ENCODE data around the gene TCP1.
"Not testable (repeated sequence)": the region's sequence is repeated elsewhere in the genome, so short reads cannot be mapped to it uniquely, and the experiment has no call there.

The TCP1 gene

DNA sequence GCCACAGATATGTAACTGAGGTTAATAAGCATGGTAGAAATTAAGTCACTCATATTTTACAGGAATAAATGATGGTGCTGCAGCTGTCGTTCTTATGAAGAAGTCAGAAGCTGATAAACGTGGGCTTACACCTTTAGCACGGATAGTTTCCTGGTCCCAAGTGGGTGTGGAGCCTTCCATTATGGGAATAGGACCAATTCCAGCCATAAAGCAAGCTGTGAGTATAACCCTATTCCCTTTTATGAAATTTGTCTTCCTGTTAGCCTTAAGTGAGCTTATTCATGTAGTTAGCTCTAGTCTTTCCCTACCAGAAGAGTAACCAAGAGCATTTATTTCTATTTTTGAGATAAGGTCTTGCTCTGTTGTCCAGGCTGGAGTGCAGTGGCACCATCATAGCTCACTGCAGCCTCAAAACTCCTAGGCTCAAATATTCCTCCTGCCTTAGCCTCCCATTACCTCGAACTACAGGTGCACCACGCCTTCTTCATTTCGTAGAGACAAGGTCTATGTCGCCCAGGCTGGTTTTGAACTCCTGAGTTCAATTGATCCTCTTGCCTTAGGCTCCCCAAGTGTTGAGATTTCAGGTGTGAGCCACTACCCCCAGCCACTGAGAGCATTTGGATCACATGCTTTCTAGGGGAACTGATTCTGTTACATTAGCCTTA lies 12.0 kb downstream of the TCP1 start:
- DNase-seq (ENCODE audit: low spot score), result no peak

DNA sequence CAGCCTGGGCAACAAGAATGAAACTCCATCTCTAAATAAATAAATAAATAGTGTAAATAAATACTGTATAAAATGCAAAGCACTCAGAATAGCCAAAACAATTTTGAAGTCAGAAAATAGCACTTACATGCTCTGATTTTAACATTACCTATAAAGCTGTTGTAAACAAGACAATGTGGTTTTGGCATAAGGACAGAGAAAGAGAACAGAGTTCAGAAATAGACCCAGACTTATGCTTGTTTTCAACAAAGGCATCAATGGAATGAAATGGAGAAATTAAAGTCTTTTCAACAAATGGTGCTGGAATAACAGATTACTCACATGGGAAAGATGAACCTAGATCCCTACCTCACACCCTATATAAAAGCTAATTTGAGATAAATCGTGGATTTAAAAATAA lies 17.2 kb downstream of the TCP1 start:
- DNase-seq (ENCODE audit: low spot score), result no peak

DNA sequence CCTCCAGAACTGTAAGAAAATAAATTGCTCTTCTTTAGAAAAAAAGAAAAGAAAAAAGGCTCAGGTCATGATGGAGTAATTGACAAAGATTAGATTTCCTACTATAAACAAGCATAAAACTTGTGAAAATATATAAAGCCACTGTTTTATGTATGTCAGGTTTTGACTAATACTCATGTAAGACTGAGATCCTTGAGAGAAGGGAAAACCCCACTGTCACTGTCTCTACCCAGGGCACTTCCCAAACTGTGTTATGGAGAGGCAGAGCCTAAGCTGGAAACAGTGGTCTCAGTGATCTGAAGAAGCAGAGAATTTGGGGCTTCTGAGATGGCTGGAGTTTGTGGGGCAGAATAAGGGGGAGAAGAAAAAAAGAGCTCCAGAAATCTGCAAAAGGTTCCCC lies 19.9 kb downstream of the TCP1 start:
- DNase-seq (ENCODE audit: low spot score), result no peak

DNA sequence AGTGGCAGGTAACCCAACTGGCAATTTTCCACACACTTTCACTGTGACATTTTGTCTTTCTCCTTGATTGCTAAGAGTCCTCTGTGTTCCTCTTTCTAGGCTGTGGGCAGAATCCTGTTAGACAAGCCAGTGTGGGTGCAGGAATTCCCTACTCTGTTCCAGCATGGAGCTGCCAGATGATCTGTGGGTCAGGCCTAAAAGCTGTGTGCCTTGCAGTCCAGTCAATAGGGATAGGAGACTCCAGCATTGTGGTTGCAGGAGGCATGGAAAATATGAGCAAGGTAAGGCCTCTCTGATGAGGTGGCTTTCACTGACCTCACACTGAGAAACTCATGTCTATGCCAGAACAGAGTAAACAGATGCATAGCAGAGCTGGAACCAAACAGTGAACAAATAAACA lies 22.5 kb downstream of the TCP1 start:
- DNase-seq (ENCODE audit: low spot score), result no peak

DNA sequence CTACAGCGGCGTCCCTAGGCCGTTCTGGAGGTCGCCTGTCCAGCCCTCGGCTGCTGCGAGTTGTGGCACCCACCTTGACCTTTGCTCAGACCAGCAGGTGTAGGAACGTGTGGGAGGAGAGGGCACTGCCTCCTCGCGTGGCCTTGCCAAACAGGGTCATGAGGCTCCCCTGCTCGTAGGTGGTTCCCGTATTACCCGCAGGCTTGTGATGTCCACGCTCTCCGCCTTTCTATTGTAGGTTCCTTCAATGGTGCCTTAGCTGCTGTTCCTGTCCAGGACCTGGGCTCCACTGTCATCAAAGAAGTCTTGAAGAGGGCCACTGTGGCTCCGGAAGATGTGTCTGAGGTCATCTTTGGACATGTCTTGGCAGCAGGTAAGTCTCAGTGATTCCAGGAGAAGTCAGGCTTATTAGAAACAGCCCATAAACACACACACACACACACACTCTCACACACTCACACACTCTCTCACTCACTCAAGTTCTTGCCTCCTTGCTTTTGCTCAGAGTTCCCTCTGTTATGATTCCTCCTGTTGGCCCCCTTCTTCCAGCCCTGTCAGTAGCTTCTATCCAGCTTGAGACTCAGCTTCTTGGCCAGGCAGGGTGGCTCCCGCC lies 26.6 kb downstream of the TCP1 start:
- DNase-seq (ENCODE audit: low spot score), result peak; percentile 17

DNA sequence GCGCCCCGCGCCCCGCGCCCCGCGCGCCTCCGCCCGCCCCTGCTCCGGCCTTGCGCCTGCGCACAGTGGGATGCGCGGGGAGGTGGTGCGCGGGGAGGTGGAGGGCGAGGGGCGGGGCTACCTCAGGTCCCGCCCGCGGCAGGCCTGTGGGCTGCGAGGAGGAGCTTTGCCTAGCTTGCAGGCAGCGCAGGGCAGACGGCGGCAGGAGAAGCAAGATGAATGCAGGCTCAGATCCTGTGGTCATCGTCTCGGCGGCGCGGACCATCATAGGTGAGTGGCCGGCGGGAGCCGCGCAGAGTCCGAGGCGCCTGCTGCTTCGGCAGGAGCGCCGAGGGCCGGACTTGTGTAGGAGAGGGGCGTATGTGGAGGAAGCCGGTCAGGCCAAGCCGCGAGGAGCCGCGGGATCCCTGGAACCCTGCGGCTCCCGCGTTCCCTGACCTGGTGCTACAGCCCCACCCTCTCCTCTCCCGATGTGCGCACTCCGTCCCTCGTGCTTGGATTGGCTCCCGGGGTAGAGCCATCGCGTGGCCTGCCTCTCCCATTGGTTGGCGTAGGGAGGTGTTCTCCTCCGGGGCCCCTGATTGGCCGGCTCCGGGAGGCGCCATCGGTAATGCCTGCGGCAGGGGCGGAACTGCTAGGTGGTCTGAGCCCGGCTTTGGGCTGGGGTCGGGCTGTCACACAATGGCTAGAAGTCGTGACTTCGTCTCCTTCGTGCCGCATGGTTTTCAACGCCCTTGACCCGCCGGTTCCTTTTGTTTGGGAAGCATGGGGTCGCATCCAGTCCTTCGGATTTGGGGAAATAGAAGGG lies 27.3 kb downstream of the TCP1 start, which contains the start of gene ACAT2:
Gene ACAT2 (plus strand): TSS at position 173 of the 808 bp plus-strand sequence. CDS start 43 bp downstream, at position 216.
- peak; percentile 93 for DNase-seq (ENCODE audit: low spot score)

DNA sequence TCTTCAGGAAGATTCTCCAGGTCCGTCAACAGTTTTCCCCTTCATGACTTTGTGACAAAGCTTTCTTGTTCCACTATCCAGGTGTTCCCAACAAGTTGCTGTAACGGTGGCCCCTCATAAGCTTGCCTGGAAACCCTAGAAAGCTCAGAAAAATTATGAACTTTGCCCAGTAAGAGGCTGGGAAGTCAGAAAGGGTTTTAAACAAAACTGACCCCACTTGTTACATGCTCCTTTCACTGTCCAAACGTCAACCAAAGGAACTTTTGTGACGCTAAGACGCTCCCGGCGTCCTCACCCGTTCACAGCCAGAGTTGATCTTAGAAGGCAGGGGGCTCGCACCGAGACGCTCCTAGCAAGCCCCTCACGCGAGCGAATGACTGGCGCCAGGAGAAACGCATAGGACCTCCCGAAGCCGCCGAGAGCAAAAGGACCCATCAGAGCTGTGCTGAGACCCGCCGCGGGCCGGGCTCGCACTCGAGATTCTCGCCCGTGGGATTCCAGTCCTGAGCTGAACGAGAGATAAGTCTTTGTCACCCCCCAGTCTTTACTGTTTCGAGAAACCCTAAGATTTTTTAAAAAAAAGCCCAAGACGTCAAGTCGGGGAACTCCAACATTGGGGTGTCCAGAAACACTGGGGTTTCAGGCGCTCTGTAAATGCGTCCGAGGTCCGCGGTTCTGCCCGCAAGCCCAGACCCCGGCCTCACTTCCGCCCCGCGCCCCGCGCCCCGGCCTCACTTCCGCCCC lies 28.1 kb downstream of the TCP1 start:
- DNase-seq (ENCODE audit: low spot score), result peak; percentile 2

DNA sequence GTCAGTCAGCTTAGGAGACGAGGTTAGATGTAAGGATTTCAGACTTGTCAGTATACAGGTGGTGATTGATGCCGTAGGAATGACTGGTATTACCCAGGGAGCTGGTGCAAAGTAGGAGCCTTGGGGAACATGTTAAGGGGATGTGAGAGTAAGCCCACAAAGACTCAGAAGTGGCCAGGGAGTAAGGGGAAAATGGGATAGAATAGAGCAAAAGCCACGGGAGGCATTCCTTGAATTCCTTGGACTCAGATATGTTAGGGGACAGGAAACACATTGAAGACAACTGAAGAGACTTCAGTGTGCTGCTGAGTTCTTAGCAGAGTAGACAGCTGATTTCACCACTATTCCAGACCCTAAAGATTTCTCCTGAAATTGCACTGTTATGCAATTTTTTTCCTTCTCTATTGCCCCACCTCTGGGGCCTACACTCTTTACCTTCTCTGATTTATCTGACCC lies 28.8 kb downstream of the TCP1 start:
- DNase-seq (ENCODE audit: low spot score), result no peak

DNA sequence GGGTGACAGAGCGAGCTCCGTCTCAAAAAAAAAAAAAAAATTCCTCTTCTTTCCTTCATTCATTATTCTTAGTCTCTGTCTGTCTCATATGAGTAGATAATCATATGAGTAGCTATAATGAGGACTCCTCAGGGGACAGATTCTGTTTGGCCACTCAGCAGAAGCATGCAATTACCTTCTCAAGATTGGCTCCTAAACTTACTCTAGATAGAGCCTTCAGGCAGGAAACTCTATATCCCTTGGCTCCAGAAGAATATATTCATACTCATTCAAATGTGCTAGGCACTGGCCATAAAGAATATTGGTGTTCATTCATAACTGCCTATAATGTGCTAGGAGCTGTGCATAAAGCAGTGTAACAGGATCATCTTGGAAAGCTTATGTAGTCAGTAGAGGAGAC lies 29.8 kb downstream of the TCP1 start:
- DNase-seq (ENCODE audit: low spot score), result no peak

DNA sequence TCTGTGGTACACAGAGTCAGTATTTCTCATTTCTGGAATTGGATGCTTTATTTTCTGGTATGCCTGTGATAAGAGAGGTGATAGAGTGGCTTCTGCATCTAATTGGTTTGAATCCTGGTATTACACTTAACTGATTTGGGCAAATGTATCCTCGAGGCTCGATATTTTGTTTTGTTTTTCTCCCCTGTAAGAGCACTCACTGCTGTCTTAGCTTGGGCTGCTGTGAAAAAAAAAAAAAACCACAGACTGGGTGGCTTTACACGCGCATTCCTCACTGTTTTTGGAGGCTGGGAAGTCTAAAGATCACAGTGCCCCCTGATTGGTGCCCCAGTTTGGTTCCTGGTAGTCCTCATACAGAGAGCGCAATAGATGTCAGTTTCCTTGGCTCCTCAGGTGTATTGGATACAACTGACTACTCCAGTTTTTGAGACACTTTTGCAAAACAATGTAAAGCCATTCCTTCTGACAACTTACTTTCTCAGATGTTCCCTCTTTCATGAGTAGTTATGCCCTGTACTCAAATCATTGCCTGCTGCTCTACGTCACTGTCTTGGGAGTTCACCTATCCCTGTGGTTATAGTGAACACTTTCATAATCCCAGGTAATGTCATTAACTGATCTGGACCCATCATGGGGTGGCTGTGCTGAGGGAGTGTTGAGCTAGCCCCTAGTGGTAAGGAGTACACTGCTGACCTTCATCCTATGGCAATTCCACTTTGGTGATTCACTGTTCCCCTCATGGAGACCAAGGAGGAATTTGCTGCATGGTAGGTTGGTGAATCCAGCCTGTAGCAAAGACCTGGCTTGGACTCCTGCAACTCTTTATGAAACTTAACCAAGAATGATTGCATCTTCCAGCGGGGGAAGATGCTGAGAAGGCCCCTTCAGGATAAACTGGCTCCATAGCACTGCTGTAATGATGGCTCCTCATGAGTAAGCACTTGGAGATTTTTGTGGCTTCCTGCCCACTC lies 31.1 kb downstream of the TCP1 start:
- DNase-seq (ENCODE audit: low spot score), result no peak

DNA sequence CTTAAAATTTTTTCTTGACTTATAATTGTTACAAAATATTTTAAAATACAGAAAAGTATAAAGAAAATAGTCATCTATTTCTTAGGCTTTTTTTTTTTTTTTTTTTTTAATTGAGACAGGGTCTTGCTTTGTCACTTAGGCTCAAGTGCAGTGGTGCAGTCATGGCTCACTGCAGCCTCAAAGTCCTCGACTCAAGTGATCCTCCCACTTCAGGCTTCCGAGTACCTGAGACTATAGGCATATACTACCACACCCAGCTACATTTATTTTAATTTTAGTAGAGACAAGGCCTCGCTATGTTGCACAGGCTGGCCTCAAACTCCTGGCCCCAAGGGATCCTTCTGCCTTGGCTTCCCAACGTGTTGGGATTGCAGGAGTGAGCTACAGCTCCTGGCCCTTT lies 32.9 kb downstream of the TCP1 start:
- DNase-seq (ENCODE audit: low spot score), result no peak

DNA sequence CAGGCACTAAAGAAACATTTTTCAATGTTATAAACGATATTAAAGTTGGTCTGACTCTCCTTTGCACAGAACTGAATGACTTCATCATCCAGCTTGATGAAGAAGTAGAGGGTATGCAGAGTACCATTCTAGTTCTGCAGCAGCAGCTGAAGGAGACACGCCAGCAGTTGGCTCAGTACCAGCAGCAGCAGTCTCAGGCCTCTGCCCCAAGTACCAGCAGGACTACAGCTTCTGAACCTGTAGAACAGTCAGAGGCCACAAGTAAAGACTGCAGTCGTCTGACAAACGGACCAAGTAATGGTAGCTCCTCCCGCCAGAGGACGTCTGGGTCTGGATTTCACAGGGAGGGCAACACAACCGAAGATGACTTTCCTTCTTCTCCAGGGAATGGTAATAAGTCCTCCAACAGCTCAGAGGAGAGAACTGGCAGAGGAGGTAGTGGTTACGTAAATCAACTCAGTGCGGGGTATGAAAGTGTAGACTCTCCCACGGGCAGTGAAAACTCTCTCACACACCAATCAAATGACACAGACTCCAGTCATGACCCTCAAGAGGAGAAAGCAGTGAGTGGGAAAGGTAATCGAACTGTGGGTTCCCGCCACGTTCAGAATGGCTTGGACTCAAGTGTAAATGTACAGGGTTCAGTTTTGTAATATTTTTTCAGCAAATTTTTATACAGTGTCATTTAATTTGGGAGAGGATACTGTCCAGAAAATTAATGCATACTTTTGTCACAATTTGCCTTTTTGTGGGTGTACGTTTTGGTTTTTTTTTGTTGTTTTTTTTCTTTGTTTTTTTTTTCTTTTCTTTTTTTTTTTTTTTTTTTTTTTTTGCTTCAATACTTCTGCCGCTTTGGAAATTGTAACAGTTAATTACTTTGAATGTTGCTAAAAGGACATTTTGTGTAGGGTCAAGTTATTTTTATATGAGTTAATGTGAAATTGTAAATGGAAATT lies 34.2 kb downstream of the TCP1 start:
- DNase-seq (ENCODE audit: low spot score), result no peak

DNA sequence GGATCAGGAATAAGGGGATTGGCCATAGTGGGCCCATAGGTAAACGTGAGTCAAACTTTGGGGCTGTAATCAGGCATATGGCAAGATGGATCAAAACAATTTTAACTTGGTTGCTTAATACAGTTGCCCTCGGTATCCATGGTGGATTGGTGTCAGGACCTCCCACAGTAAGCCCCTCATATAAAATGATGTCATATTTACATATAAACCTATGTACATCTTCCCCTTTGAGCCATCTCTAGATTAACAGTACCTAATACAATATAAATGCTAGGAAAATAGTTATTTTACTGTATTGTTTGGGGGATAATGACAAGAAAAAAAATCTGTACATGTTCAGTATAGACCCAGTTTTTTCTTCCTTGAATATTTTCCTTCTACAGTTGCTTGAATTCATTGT lies 35.0 kb downstream of the TCP1 start:
- no peak for DNase-seq (ENCODE audit: low spot score)

DNA sequence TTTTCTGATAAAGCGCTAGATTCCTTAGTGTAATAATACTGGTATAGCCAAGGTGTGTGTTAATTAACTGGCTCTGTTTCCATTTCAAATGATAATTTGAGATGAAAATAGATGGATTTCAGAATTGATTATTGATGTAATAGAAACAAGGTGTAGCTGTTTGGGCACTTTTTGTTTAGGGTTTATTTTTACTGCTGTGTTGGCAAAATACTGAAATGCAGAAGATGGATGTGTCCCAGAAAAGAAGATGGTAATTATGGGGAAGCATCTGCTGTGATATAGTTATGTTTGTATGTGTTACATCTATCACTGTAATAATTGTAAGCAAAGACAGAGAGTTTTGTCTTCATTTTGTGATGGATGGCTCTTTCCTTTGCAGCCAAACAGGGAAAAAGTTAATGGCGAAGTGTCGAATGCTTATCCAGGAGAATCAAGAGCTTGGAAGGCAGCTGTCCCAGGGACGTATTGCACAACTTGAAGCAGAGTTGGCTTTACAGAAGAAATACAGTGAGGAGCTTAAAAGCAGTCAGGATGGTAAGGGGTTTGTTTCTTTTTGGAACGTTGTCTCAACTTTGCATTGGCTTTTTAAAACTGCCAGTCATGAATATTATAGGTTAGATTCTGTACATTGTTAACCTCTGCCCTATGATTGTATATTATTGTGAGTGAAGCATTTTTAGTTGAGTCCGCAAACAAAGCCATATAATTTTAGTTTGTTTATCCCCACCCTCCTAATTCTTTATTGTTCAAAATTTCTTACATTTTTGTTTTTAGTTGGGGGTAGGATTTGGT lies 36.1 kb downstream of the TCP1 start:
- DNase-seq (ENCODE audit: low spot score), result no peak

DNA sequence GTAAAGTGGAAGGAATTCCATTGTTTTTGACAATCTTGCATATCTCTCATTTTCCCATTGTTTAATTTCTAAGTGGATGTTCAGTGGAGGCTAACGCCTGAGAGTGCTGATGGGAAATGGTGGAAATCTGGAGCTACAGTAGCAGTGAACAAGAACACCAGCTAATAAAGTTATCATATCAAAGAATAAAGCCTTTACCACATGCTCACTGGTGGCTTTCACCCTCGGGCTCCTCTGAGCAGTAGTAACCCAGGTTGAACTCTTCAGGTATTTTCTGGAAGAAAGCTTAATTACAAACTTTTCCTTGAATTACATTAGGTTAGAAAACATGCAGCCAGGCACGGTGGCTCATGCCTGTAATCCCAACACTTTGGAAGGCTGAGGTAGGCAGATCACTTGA lies 38.0 kb downstream of the TCP1 start:
- no peak for DNase-seq (ENCODE audit: low spot score)

DNA sequence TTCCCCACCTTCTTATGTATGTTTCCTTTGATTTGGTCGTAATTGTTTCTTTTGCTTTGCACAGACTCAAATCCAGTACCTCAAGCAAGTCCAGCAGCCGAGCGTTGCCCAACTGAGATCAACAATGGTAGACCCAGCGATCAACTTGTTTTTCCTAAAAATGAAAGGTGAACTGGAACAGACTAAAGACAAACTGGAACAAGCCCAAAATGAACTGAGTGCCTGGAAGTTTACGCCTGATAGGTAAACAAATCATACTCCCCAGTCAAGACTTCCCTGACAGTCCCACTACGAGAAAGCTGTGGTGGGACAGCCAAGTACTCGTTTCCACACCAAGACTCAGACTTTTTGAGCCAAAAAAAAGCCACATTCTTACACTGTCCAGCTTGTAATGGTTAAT lies 41.3 kb downstream of the TCP1 start:
- DNase-seq (ENCODE audit: low spot score), result not testable (repeated sequence)

DNA sequence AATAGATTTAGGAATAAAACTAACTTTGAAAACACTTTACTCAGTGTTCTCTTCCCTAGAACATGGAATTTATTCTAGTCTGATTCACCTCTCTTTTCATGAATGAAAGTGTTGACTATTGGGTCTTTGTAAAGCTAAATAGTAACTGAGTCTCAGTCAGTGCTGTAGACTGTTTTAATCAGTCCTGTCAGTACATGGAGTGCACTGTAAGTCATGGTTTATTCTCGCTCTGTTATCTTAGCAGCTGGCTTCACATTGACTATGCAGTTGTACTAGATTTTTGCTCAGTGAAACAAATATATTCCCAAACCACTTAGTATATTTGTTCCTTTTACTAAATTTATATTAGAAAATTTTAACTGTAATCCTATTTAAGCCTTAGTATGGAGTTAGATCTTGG lies 42.6 kb downstream of the TCP1 start:
- no peak for DNase-seq (ENCODE audit: low spot score)

DNA sequence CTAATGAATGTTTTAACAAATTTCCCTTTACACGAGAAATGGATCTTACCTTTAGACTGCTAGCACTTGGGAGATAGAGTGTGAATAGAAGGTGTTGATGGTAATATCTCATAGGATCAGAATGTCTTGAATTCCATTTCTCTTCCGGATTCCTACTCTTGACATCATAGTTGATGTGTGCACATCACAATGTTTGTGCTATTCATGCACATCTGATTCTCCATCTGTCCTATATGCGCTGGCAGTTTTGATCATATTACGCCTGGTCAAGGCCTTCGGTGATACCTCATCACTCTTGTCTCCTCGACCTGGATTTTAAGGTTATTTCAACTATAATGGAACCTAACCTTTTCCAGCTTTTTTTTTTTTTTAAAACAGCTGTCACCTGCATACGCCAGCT lies 44.3 kb downstream of the TCP1 start:
- DNase-seq (ENCODE audit: low spot score), result no peak

DNA sequence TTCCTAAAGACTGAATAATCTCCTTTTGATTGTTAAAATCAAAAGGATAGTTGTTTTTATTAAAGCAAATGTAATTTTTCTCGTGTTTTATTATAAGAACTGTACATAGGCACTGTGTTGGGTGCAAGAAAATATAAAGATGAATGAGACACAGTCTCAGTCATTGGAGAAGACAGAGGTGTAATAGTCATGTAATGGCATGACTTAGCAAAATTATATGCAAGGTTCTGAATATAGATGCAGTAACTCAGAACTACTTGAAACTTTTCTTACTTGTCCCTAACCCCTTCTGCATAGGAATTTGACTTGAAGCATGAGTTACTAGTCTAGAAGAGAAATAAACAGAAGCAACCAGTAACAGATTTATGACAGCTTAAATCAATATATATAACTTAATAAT lies 47.2 kb downstream of the TCP1 start:
- DNase-seq (ENCODE audit: low spot score), result no peak

Data from CD4-positive, alpha-beta T cell treated with Interleukin-15 for 4 hours (primary cell).